Central memory CD4-positive, alpha-beta T cell (primary cell): Measurements from ENCODE around the gene BMP10.
A peak's percentile ranks its signal among the peaks of the same experiment; 100 is the strongest.

Experiments used
- DNase-seq: peaks from one replicate; pipeline ENCODE4 v3.0.0; 2022

Gene BMP10

GRCh38 chr2:68847751-68848150 is 23.4 kb downstream of the BMP10 start:
- no peak for DNase-seq

GRCh38 chr2:68846091-68846490 is 25.1 kb downstream of the BMP10 start:
- no peak for DNase-seq

GRCh38 chr2:68845043-68845442 is 26.2 kb downstream of the BMP10 start:
- DNase-seq: no peak

- peak; percentile 9 for DNase-seq
These were observed 31.9 kb downstream of the BMP10 start for GRCh38 chr2:68839260-68839833.

GRCh38 chr2:68838641-68839040 is 32.6 kb downstream of the BMP10 start:
- no peak for DNase-seq

- no peak for DNase-seq
These were observed 33.3 kb downstream of the BMP10 start for GRCh38 chr2:68837861-68838341.

GRCh38 chr2:68837164-68837860 is 33.9 kb downstream of the BMP10 start:
- peak; percentile 31 for DNase-seq

- no peak for DNase-seq
These were observed 35.6 kb downstream of the BMP10 start for GRCh38 chr2:68835621-68836020.

- DNase-seq: no peak
These were observed 36.3 kb downstream of the BMP10 start for GRCh38 chr2:68834737-68835376.

GRCh38 chr2:68833162-68833561 is 38.0 kb downstream of the BMP10 start:
- DNase-seq: no peak

- DNase-seq: no peak
These were observed 38.8 kb downstream of the BMP10 start for GRCh38 chr2:68832233-68832869.

GRCh38 chr2:68831686-68832232 is 39.4 kb downstream of the BMP10 start:
- DNase-seq: no peak

GRCh38 chr2:68829749-68830148 is 41.4 kb downstream of the BMP10 start:
- no peak for DNase-seq

- peak; percentile 83 for DNase-seq
These were observed 42.1 kb downstream of the BMP10 start for GRCh38 chr2:68828887-68829708.

GRCh38 chr2:68827666-68828065 is 43.5 kb downstream of the BMP10 start:
- no peak for DNase-seq

GRCh38 chr2:68825866-68826265 is 45.3 kb downstream of the BMP10 start:
- DNase-seq: no peak

GRCh38 chr2:68824831-68825230 is 46.4 kb downstream of the BMP10 start:
- no peak for DNase-seq

GRCh38 chr2:68822207-68822872 is 48.9 kb downstream of the BMP10 start:
- no peak for DNase-seq

- DNase-seq: no peak
These were observed 51.6 kb downstream of the BMP10 start for GRCh38 chr2:68819556-68819955.

GRCh38 chr2:68817306-68817705 is 53.9 kb downstream of the BMP10 start:
- DNase-seq: no peak
